A549 (cell line): Measurements from ENCODE around the gene SERPINB2. TPM values are rescaled to one million over a fixed set of nuclear protein-coding genes. Genes with fewer than 3 reads are reported as not detected.
A peak's percentile ranks its signal among the peaks of the same experiment; 100 is the strongest.
"Not testable (repeated sequence)": the region's sequence is repeated elsewhere in the genome, so short reads cannot be mapped to it uniquely, and the experiment has no call there.

ENCODE experiments used
- ATAC-seq, 2 experiments: fragments of 200-7000 bp in 1 of 2; fragments of >200 bp in 1 of 2; cut with Nextera tagmentation in 1 of 2; cut with Tn5 transposase in 1 of 2; 3 replicates each; pipeline versions ENCODE4 v1.8.0 to v1.9.1; 2018 to 2020; ENCODE audit warnings: mild to moderate bottlenecking in 1 of 2, moderate library complexity in 1 of 2
- CTCF ChIA-PET: fragments of 300-600 bp; sonication (Branson Sonifier 250); formaldehyde crosslinking; extraction: SDS; loops from one replicate; lab custom pipeline; 2021; ENCODE audit warnings: antibody characterized with exemption, inconsistent platforms; lab: Yijun Ruan, JAX
- POLR2A ChIA-PET: fragments of 350-600 bp; formaldehyde crosslinking; extraction: SDS; loops from one replicate; lab custom pipeline; 2021; ENCODE audit warnings: antibody characterized with exemption, inconsistent platforms; lab: Yijun Ruan, JAX
- DNase-seq, 2 experiments: peaks; one replicate each; pipeline versions ENCODE4 v3.0.0 to v3.0.0-alpha.2; 2011 to 2016; ENCODE audit warnings: low read depth in 1 of 2, low spot score in 1 of 2
- FAIRE-seq: peaks from 2 replicates; lab custom pipeline; 2011; peaks lifted over from hg19 to GRCh38; lab: Jason Lieb, UNC
- H3K27ac ChIP-seq, 2 experiments: fragments of >200 bp; sonication (Bioruptor Twin); formaldehyde crosslinking; 3 replicates each; pipeline ENCODE4 v1.5.1; 2016 to 2017
- H3K4me1 ChIP-seq: fragments of >200 bp; sonication (Bioruptor Twin); formaldehyde crosslinking; 3 replicates; pipeline ENCODE4 v1.6.1; 2016
- H3K4me2 ChIP-seq: fragments of >200 bp; sonication (Bioruptor Twin); formaldehyde crosslinking; 3 replicates; pipeline ENCODE4 v1.6.1; 2016
- H3K4me3 ChIP-seq: fragments of >200 bp; sonication (Bioruptor Twin); formaldehyde crosslinking; 3 replicates; pipeline ENCODE4 v1.5.1; 2016
- H3K9me3 ChIP-seq: fragments of >200 bp; sonication (Bioruptor Twin); formaldehyde crosslinking; 3 replicates; pipeline ENCODE4 v1.6.1; 2016
- CEBPB ChIP-seq, 2 experiments: fragments of >200 bp in 1 of 2; sonication (Bioruptor Twin) in 1 of 2; formaldehyde crosslinking in 1 of 2; IDR thresholded peaks; 2 replicates each; pipeline ENCODE4 v1.6.1; 2012 to 2016
- CHD4 ChIP-seq: fragments of 200-600 bp; sonication (generic); IDR thresholded peaks from 2 replicates; pipeline ENCODE4 v1.6.1; 2016; ENCODE audit warnings: antibody characterized with exemption, mild to moderate bottlenecking, borderline replicate concordance
- HDAC2 ChIP-seq: fragments of 200-600 bp; sonication (generic); IDR thresholded peaks from 2 replicates; pipeline ENCODE4 v1.6.1; 2016
- HOXA7 ChIP-seq: fragments of 250-450 bp; sonication (Bioruptor Pico); IDR thresholded peaks from 2 replicates; pipeline ENCODE4 v1.5.0; 2020; ENCODE audit warnings: mild to moderate bottlenecking, moderate library complexity
- JUN ChIP-seq, 2 experiments: fragments of >200 bp; sonication (Bioruptor Twin); formaldehyde crosslinking; IDR thresholded peaks; 2 replicates in 1 of 2; 3 replicates in 1 of 2; pipeline ENCODE4 v1.6.1; 2016 to 2017
- KDM1A ChIP-seq: fragments of 200-600 bp; sonication (generic); IDR thresholded peaks from 2 replicates; pipeline ENCODE4 v1.6.1; 2016; ENCODE audit warnings: low read depth, mild to moderate bottlenecking
- MAFK ChIP-seq: fragments of 450-650 bp; IDR thresholded peaks from 2 replicates; pipeline ENCODE4 v1.6.1; 2014; ENCODE audit not compliant: partially characterized antibody
- MAZ ChIP-seq: fragments of 150-350 bp; IDR thresholded peaks from 2 replicates; pipeline ENCODE4 v1.6.1; 2014; ENCODE audit warnings: antibody characterized with exemption, low read depth, low read length, borderline replicate concordance
- NR3C1 ChIP-seq: fragments of >200 bp; sonication (Bioruptor Twin); formaldehyde crosslinking; IDR thresholded peaks from 3 replicates; pipeline ENCODE4 v1.6.1; 2017
- PHF8 ChIP-seq: fragments of 200-600 bp; sonication (generic); IDR thresholded peaks from 2 replicates; pipeline ENCODE4 v1.6.1; 2016; ENCODE audit warnings: low read depth, mild to moderate bottlenecking, antibody characterized with exemption, moderate library complexity, borderline replicate concordance
- POLR2AphosphoS2 ChIP-seq: conservative IDR thresholded peaks from 2 replicates; pipeline ENCODE4 v1.6.1; 2012; ENCODE audit warnings: low read length, improper control_type of control experiment, inconsistent platforms
- RCOR1 ChIP-seq: fragments of 150-350 bp; IDR thresholded peaks from 2 replicates; pipeline ENCODE4 v1.6.1; 2014; ENCODE audit warnings: antibody characterized with exemption, low read length, low read depth
- SREBF2 ChIP-seq: fragments of 450-650 bp; IDR thresholded peaks from 2 replicates; pipeline ENCODE4 v1.6.1; 2014; ENCODE audit warnings: mild to moderate bottlenecking, moderate library complexity
- USF2 ChIP-seq: fragments of 450-650 bp; IDR thresholded peaks from 2 replicates; pipeline ENCODE4 v1.6.1; 2014; ENCODE audit warnings: antibody characterized with exemption
- WGBS: methylation state at CpG from one replicate; pipeline ENCODE4 v1.1.6; 2017; ENCODE audit errors: missing lambda C conversion rate; 5-methylcytosine and 5-hydroxymethylcytosine counted together
- polyA plus RNA-seq, 4 experiments: library from polyadenylated mRNA; depleted of rRNA in 3 of 4; stranded (reverse); fragments of >200 nt; fragmentation: RNase III in 1 of 4; extraction: RNeasy Plus Mini Kit Qiagen cat#74134 plus additional on column Dnase treatment in 1 of 4; gene quantifications; 2 replicates in 3 of 4; 3 replicates in 1 of 4; pipeline ENCODE4 v1.2.3, GENCODE V29; 2011 to 2017
- TF ChIP-seq, protein P1 (sequence below): fragments of 250-450 bp; sonication (Bioruptor Pico); IDR thresholded peaks from 2 replicates; pipeline ENCODE4 v1.5.0; 2021; ENCODE audit warnings: mild to moderate bottlenecking, moderate library complexity, borderline replicate concordance
- TF ChIP-seq, protein P2 (sequence below): fragments of 150-350 bp; IDR thresholded peaks from 2 replicates; pipeline ENCODE4 v1.6.1; 2014; ENCODE audit warnings: low read depth, mild to moderate bottlenecking, low read length
- TF ChIP-seq, protein P3 (sequence below): IDR thresholded peaks from 2 replicates; pipeline ENCODE4 v1.6.1; 2012

The SERPINB2 gene
- polyA plus RNA-seq, 2 of the 4 experiments (the other 2 are of a cell fraction) = not detected

GRCh38 chr18:63928331-63928730 is 40.8 kb downstream of the SERPINB2 start:
- Histone ChIP-seq H3K4me3 (no peak overlapping the region), H3K4me1 (no peaks in the 10 kb centered on the region), H3K4me2 (no peak overlapping the region), H3K27ac (no peak overlapping the region), H3K9me3 (no peaks in the 10 kb centered on the region)
- CTCF ChIA-PET = no interaction called here
- DNase-seq = no peak
- POLR2A ChIA-PET = no interaction called here
- FAIRE-seq = no peak
- no peak for ATAC-seq
- TF ChIP-seq SREBF2 (no peak), RCOR1 (no peak), HDAC2 (no peak), PHF8 (no peak), CHD4 (no peak), KDM1A (no peak), POLR2AphosphoS2 (no peak), NR3C1 (no peak), CEBPB (IDR thresholded peaks at IDR 0.05) (no peak), USF2 (no peak), JUN (IDR thresholded peaks at IDR 0.05) (no peak), HOXA7 (no peak)
- TF ChIP-seq, protein P1, sequence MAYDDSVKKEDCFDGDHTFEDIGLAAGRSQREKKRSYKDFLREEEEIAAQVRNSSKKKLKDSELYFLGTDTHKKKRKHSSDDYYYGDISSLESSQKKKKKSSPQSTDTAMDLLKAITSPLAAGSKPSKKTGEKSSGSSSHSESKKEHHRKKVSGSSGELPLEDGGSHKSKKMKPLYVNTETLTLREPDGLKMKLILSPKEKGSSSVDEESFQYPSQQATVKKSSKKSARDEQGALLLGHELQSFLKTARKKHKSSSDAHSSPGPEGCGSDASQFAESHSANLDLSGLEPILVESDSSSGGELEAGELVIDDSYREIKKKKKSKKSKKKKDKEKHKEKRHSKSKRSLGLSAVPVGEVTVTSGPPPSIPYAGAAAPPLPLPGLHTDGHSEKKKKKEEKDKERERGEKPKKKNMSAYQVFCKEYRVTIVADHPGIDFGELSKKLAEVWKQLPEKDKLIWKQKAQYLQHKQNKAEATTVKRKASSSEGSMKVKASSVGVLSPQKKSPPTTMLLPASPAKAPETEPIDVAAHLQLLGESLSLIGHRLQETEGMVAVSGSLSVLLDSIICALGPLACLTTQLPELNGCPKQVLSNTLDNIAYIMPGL (CRISPR knock-in tag) = no peak
- TF ChIP-seq, protein P2, sequence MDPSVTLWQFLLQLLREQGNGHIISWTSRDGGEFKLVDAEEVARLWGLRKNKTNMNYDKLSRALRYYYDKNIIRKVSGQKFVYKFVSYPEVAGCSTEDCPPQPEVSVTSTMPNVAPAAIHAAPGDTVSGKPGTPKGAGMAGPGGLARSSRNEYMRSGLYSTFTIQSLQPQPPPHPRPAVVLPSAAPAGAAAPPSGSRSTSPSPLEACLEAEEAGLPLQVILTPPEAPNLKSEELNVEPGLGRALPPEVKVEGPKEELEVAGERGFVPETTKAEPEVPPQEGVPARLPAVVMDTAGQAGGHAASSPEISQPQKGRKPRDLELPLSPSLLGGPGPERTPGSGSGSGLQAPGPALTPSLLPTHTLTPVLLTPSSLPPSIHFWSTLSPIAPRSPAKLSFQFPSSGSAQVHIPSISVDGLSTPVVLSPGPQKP = no peak
- TF ChIP-seq, protein P3, sequence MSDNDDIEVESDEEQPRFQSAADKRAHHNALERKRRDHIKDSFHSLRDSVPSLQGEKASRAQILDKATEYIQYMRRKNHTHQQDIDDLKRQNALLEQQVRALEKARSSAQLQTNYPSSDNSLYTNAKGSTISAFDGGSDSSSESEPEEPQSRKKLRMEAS = no peak
- 14% methylated on average over 8 of the region's 8 CpGs for WGBS

DNA sequence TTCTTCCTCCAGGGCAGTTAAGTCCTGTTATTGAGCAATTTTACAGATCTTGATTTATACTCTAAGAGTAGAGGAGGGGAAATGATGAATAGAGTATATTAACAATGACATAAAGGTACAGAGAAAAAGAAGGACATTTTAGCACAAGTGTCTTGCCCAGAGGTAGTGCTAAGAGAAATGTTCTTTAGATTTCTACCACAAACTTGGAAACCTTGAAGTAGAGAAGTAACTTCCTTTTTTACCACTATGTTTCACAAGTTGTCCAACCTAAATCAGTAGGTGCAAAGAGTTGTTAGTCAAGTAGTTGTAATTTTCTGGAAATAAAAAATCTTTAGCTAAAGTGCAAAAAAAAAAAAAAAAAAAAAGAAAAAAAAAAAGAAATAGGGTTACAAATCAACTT is 41.9 kb downstream of the SERPINB2 start:
- H3K4me1 ChIP-seq, H3K4me3 ChIP-seq, FAIRE-seq, H3K4me2 ChIP-seq, H3K27ac ChIP-seq, DNase-seq, ATAC-seq, H3K9me3 ChIP-seq, POLR2A ChIA-PET: not testable (repeated sequence)
- CTCF ChIA-PET = interaction anchor here (0.9 kb wide), 1 partner anchor 8 kb away, joined by 3 read pairs; no protein-coding TSS in a partner anchor

- no peak overlapping the region for H3K4me2 ChIP-seq
- POLR2A ChIA-PET = no interaction called here
- no peak overlapping the region for H3K4me3 ChIP-seq
- FAIRE-seq (no peak), ATAC-seq (no peak), DNase-seq (no peak)
- CTCF ChIA-PET = interaction anchor here (1.0 to 1.4 kb wide), 2 partner anchors 8 to 413 kb away, joined by 3 to 4 read pairs; no protein-coding TSS in a partner anchor
- TF ChIP-seq MAZ (no peak), MAFK (peak; percentile 65)
- no peak overlapping the region for H3K27ac ChIP-seq
- H3K4me1 ChIP-seq = no peaks in the 10 kb centered on the region
- H3K9me3 ChIP-seq = no peaks in the 10 kb centered on the region
- WGBS = 11% methylated on average over 3 of the region's 3 CpGs
Observed at GRCh38 chr18:63930773-63931354, 43.4 kb downstream of the SERPINB2 start.
